ENCODE data around the gene LY6G5B.

GRCh38 chr6:31705931-31706330 is 36.2 kb downstream of the LY6G5B start:
- no peak for TF ChIP-seq POLR2AphosphoS5 (IDR thresholded peaks at IDR 0.05)
- TF ChIP-seq, protein P1, sequence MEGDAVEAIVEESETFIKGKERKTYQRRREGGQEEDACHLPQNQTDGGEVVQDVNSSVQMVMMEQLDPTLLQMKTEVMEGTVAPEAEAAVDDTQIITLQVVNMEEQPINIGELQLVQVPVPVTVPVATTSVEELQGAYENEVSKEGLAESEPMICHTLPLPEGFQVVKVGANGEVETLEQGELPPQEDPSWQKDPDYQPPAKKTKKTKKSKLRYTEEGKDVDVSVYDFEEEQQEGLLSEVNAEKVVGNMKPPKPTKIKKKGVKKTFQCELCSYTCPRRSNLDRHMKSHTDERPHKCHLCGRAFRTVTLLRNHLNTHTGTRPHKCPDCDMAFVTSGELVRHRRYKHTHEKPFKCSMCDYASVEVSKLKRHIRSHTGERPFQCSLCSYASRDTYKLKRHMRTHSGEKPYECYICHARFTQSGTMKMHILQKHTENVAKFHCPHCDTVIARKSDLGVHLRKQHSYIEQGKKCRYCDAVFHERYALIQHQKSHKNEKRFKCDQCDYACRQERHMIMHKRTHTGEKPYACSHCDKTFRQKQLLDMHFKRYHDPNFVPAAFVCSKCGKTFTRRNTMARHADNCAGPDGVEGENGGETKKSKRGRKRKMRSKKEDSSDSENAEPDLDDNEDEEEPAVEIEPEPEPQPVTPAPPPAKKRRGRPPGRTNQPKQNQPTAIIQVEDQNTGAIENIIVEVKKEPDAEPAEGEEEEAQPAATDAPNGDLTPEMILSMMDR (IDR thresholded peaks at IDR 0.05 in 8 of 11, conservative IDR thresholded peaks at IDR 0.05 in 3 of 11), result no peak

All from spleen (tissue), 7 donors.